PC-3 (cell line): ENCODE results near the gene CD151. TPM values are rescaled to one million over a fixed set of nuclear protein-coding genes. Genes with fewer than 3 reads are reported as not detected.

Source experiments
- ATAC-seq: fragments of 200-7000 bp; cut with Tn5 transposase; 2 replicates; pipeline ENCODE4 v1.9.1; 2020; ENCODE audit warnings: mild to moderate bottlenecking, moderate library complexity
- BruUV-seq: library from RNA; stranded (reverse); fragments of 400-500 nt; replicated peaks from 2 replicates; lab custom pipeline; 2021; lab: Mats Ljungman, UMichigan
- CTCF ChIA-PET: fragments of 300-600 bp; sonication (Branson Sonifier 250); formaldehyde crosslinking; loops from one replicate; lab custom pipeline; 2022; ENCODE audit warnings: antibody characterized with exemption; lab: Charles Lee
- POLR2A ChIA-PET: fragments of 300-600 bp; sonication (Branson Sonifier 250); formaldehyde crosslinking; loops from one replicate; lab custom pipeline; 2022; ENCODE audit warnings: antibody characterized with exemption; ENCODE audit not compliant: unreplicated experiment; lab: Charles Lee
- DNase-seq: peaks from one replicate; pipeline ENCODE4 v3.0.0-alpha.2; 2015
- H2AFZ ChIP-seq: fragments of 300-600 bp; sonication (generic); 2 replicates; pipeline ENCODE4 v1.6.0; 2016; ENCODE audit warnings: antibody characterized with exemption, low read length
- H3F3A ChIP-seq: fragments of 300-600 bp; sonication (generic); one replicate; pipeline ENCODE4 v1.6.0; 2017; ENCODE audit warnings: antibody characterized with exemption, low read length, control low read depth, mild to moderate bottlenecking; ENCODE audit not compliant: unreplicated experiment
- H3K27ac ChIP-seq: fragments of 300-600 bp; sonication (generic); 2 replicates; pipeline ENCODE4 v1.5.1; 2016; ENCODE audit warnings: mild to moderate bottlenecking, low read length
- H3K27me3 ChIP-seq: fragments of 300-600 bp; sonication (generic); 2 replicates; pipeline ENCODE4 v1.6.1; 2016; ENCODE audit warnings: low read length, mixed read lengths
- H3K36me3 ChIP-seq: fragments of 300-600 bp; sonication (generic); 2 replicates; pipeline ENCODE4 v1.6.1; 2016; ENCODE audit warnings: low read depth, mixed run types, low read length, mixed read lengths
- H3K4me1 ChIP-seq: fragments of 300-600 bp; sonication (generic); 2 replicates; pipeline ENCODE4 v1.5.1; 2016; ENCODE audit warnings: low read length; ENCODE audit not compliant: insufficient read depth
- H3K4me2 ChIP-seq: fragments of 300-600 bp; sonication (generic); 2 replicates; pipeline ENCODE4 v1.6.0; 2016; ENCODE audit warnings: low read length
- H3K4me3 ChIP-seq: fragments of 300-600 bp; sonication (generic); 2 replicates; pipeline ENCODE4 v1.5.1; 2016; ENCODE audit warnings: mild to moderate bottlenecking, low read length, mixed read lengths
- H3K79me2 ChIP-seq: fragments of 300-600 bp; sonication (generic); 2 replicates; pipeline ENCODE4 v1.6.1; 2017; ENCODE audit warnings: low read length, mixed read lengths
- H3K9ac ChIP-seq: fragments of 300-600 bp; sonication (generic); 2 replicates; pipeline ENCODE4 v1.6.0; 2016; ENCODE audit warnings: mild to moderate bottlenecking, low read length
- H3K9me2 ChIP-seq: fragments of 300-600 bp; sonication (generic); replicated peaks from 2 replicates; pipeline ENCODE4 v1.6.1; 2016; ENCODE audit warnings: mixed run types, low read length, mixed read lengths
- H3K9me3 ChIP-seq: fragments of 300-600 bp; sonication (generic); 2 replicates; pipeline ENCODE4 v1.6.1; 2016; ENCODE audit warnings: low read length, mixed read lengths
- H4K20me1 ChIP-seq: fragments of 300-600 bp; sonication (generic); 2 replicates; pipeline ENCODE4 v1.6.1; 2016; ENCODE audit warnings: low read length, mixed read lengths
- CTCF ChIP-seq: fragments of 300-600 bp; sonication (generic); conservative IDR thresholded peaks from 2 replicates; pipeline ENCODE4 v1.5.1; 2017; ENCODE audit warnings: antibody characterized with exemption, low read depth, mild to moderate bottlenecking, low read length
- EZH2 ChIP-seq: fragments of 300-600 bp; sonication (generic); IDR thresholded peaks from one replicate; pipeline ENCODE4 v1.6.1; 2017; ENCODE audit warnings: antibody characterized with exemption, mild to moderate bottlenecking, low read length; ENCODE audit not compliant: unreplicated experiment
- EZH2phosphoT487 ChIP-seq: fragments of 300-600 bp; sonication (generic); IDR thresholded peaks from 2 replicates; pipeline ENCODE4 v1.6.1; 2018; ENCODE audit warnings: mild to moderate bottlenecking, antibody characterized with exemption, low read length, borderline replicate concordance
- intact Hi-C: fragments of 100-400 bp; cut with micrococcal nuclease; formaldehyde crosslinking; loops from 2 replicates; pipeline ENCODE4 v1.9.0; 2023
- total RNA-seq: library from RNA; depleted of rRNA; stranded (reverse); fragments of >200 nt; gene quantifications from 2 replicates; pipeline ENCODE4 v1.2.3, GENCODE V29; 2014

Gene CD151
- total RNA-seq, 1 experiment from 2014 or later = 469 TPM

GRCh38 chr11:877565-877964, 44.8 kb downstream of the CD151 start:
- intact Hi-C loops = no loop called here
- peak; percentile 42 for ATAC-seq
- Histone ChIP-seq H3K79me2 (no peaks in the 10 kb centered on the region), H3K27me3 (no peaks in the 10 kb centered on the region), H3K9ac (no peak overlapping the region), H3K9me3 (no peaks in the 10 kb centered on the region), H3K27ac (no peak overlapping the region), H3K4me1 (no peaks in the 10 kb centered on the region), H3F3A (no peaks in the 10 kb centered on the region), H3K9me2 (no peaks in the 10 kb centered on the region), H3K36me3 (no peaks in the 10 kb centered on the region; the same call in 1 of the 2 replicates), H4K20me1 (no peaks in the 10 kb centered on the region), H3K4me3 (no peak overlapping the region), H3K4me2 (no peak overlapping the region), H2AFZ (no peak overlapping the region)
- TF ChIP-seq EZH2 = no peak
- TF ChIP-seq EZH2phosphoT487 = no peak
- TF ChIP-seq CTCF = no peak
- ChIA-PET CTCF (no interaction called here), POLR2A (no interaction called here)
- BruUV-seq = no TSS peak
- no peak for DNase-seq

GRCh38 chr11:880447-880846, 47.7 kb downstream of the CD151 start:
- POLR2A ChIA-PET = no interaction called here
- no peaks in the 10 kb centered on the region for H4K20me1 ChIP-seq
- TF ChIP-seq CTCF (0 out of 2 replicates have a peak, but pooled peaks have one; percentile 15), EZH2 (no peak)
- H3K9me2 ChIP-seq = no peaks in the 10 kb centered on the region
- no peak overlapping the region for H3K4me2 ChIP-seq
- H3K36me3 ChIP-seq = no peaks in the 10 kb centered on the region; the same call in 1 of the 2 replicates
- no peak overlapping the region for H2AFZ ChIP-seq
- no peaks in the 10 kb centered on the region for H3K27me3 ChIP-seq
- no peaks in the 10 kb centered on the region for H3K9me3 ChIP-seq
- no TSS peak for BruUV-seq
- no peaks in the 10 kb centered on the region for H3K79me2 ChIP-seq
- H3K9ac ChIP-seq = no peak overlapping the region
- ATAC-seq = no peak
- no peaks in the 10 kb centered on the region for H3F3A ChIP-seq
- DNase-seq = no peak
- H3K4me3 ChIP-seq = no peak overlapping the region
- CTCF ChIA-PET = no interaction called here
- intact Hi-C loops = no loop called here
- no peak overlapping the region for H3K27ac ChIP-seq
- H3K4me1 ChIP-seq = no peaks in the 10 kb centered on the region

- Histone ChIP-seq H3K9me2 (no peaks in the 10 kb centered on the region), H4K20me1 (no peaks in the 10 kb centered on the region), H3K27ac (no peak overlapping the region), H3K79me2 (no peaks in the 10 kb centered on the region), H3K9me3 (no peaks in the 10 kb centered on the region), H3F3A (no peaks in the 10 kb centered on the region), H3K27me3 (no peaks in the 10 kb centered on the region), H3K36me3 (no peaks in the 10 kb centered on the region; the same call in 1 of the 2 replicates), H2AFZ (no peak overlapping the region), H3K4me2 (no peak overlapping the region), H3K4me3 (no peak overlapping the region), H3K9ac (no peak overlapping the region), H3K4me1 (no peaks in the 10 kb centered on the region)
- POLR2A ChIA-PET = no interaction called here
- BruUV-seq = no TSS peak
- DNase-seq (no peak), ATAC-seq (no peak)
- intact Hi-C loops = no loop called here
- CTCF ChIA-PET = no interaction called here
- TF ChIP-seq EZH2phosphoT487 = no peak
- TF ChIP-seq CTCF = no peak
Measured at GRCh38 chr11:882596-882995, 49.8 kb downstream of the CD151 start.
